Prostate gland (tissue), 2 donors: ENCODE data around the gene FAM222A. TPM values are rescaled to one million over a fixed set of nuclear protein-coding genes. Genes with fewer than 3 reads are reported as not detected.

ENCODE experiments used
- DNase-seq: peaks from one replicate; pipeline ENCODE4 v3.0.0-alpha.2; 2019; ENCODE audit warnings: low spot score
- H3K27ac ChIP-seq, 2 donors: fragments of 200-600 bp; sonication (generic); 2 replicates each; pipeline ENCODE4 v1.5.1; 2017 to 2019
- H3K27me3 ChIP-seq: fragments of 200-600 bp; sonication (generic); replicated peaks from 2 replicates; pipeline ENCODE4 v1.5.1; 2019; ENCODE audit not compliant: insufficient read depth
- H3K36me3 ChIP-seq, 2 donors: fragments of 200-600 bp; sonication (generic); 1 replicate in 1 of 2; 2 replicates in 1 of 2; pipeline versions ENCODE4 v1.5.1 to v1.8.1; 2017 to 2019
- H3K4me1 ChIP-seq: fragments of 200-600 bp; sonication (generic); replicated peaks from 2 replicates; pipeline ENCODE4 v1.5.1; 2019
- H3K4me3 ChIP-seq, 2 donors: fragments of 200-600 bp; sonication (generic); 2 replicates each; pipeline ENCODE4 v1.5.1; 2017 to 2019
- H3K9me3 ChIP-seq: fragments of 200-600 bp; sonication (generic); 2 replicates; pipeline ENCODE4 v1.5.1; 2017
- CTCF ChIP-seq, 4 experiments: fragments of 200-600 bp in 2 of 4; fragments of 450-650 bp in 2 of 4; sonication (generic) in 2 of 4; IDR thresholded peaks; 1 replicate in 3 of 4; 2 replicates in 1 of 4; pipeline ENCODE4 v1.5.1; 2016 to 2019; ENCODE audit warnings: antibody characterized with exemption in 4 of 4, mild to moderate bottlenecking in 2 of 4, moderate library complexity in 2 of 4
- POLR2A ChIP-seq: fragments of 450-650 bp; IDR thresholded peaks from one replicate; pipeline ENCODE4 v1.6.1; 2016; ENCODE audit warnings: antibody characterized with exemption, mild to moderate bottlenecking
- POLR2AphosphoS5 ChIP-seq: sonication (generic); formaldehyde crosslinking; IDR thresholded peaks from one replicate; pipeline ENCODE4 v1.6.1; 2017; ENCODE audit warnings: antibody characterized with exemption
- WGBS: methylation state at CpG from one replicate; pipeline ENCODE4 v1.1.5; 2018; 5-methylcytosine and 5-hydroxymethylcytosine counted together
- intact Hi-C: fragments of 100-400 bp; cut with DNase I; formaldehyde crosslinking; loops from one replicate; pipeline ENCODE4 v1.14.2; 2022
- total RNA-seq, 2 donors: library from RNA; depleted of rRNA; stranded (reverse); fragments of >200 nt; gene quantifications; one replicate each; pipeline ENCODE4 v1.1.0, GENCODE V29; 2016

Gene FAM222A
- total RNA-seq, 2 donors from 2014 or later: 2.0 to 52.3 TPM

GRCh38 chr12:109778684-109779083, 65.1 kb downstream of the FAM222A start:
- Histone ChIP-seq H3K27me3 (no peaks in the 10 kb centered on the region), H3K4me3 (no peak overlapping the region), H3K9me3 (no peaks in the 10 kb centered on the region), H3K36me3 (no peaks in the 10 kb centered on the region), H3K4me1 (no peaks in the 10 kb centered on the region), H3K27ac (no peak overlapping the region)
- TF ChIP-seq POLR2AphosphoS5 (no peak), POLR2A (no peak), CTCF (IDR thresholded peaks at IDR 0.05) (no peak)
- intact Hi-C loops: loop anchor here (5.0 kb wide), 3 partner anchors 61 to 356 kb away; no protein-coding TSS in a partner anchor
- 100% methylated on average over 1 of the region's 1 CpG for WGBS
- no peak for DNase-seq

- no peak for TF ChIP-seq CTCF (IDR thresholded peaks at IDR 0.05)
- TF ChIP-seq POLR2A: no peak
- no peak for TF ChIP-seq POLR2AphosphoS5
- 88% methylated on average over 6 of the region's 6 CpGs for WGBS
- intact Hi-C loops: loop anchor here (5.0 kb wide), 3 partner anchors 62 to 357 kb away; no protein-coding TSS in a partner anchor
- Histone ChIP-seq H3K4me3 (no peak overlapping the region), H3K36me3 (no peaks in the 10 kb centered on the region), H3K27ac (no peak overlapping the region), H3K9me3 (no peaks in the 10 kb centered on the region), H3K27me3 (no peaks in the 10 kb centered on the region), H3K4me1 (no peaks in the 10 kb centered on the region)
- no peak for DNase-seq
Measured at GRCh38 chr12:109779382-109779781, 65.8 kb downstream of the FAM222A start.

GRCh38 chr12:109781668-109782325, 68.2 kb downstream of the FAM222A start:
- Histone ChIP-seq H3K27me3 (no peaks in the 10 kb centered on the region), H3K4me3 (no peak overlapping the region), H3K4me1 (no peaks in the 10 kb centered on the region), H3K9me3 (no peaks in the 10 kb centered on the region), H3K36me3 (no peaks in the 10 kb centered on the region), H3K27ac (no peak overlapping the region)
- TF ChIP-seq POLR2A (no peak), CTCF (IDR thresholded peaks at IDR 0.05) (no peak), POLR2AphosphoS5 (no peak)
- intact Hi-C loops: no loop called here
- 89% methylated on average over 10 of the region's 10 CpGs for WGBS
- no peak for DNase-seq

- intact Hi-C loops: no loop called here
- no peaks in the 10 kb centered on the region for H3K27me3 ChIP-seq
- no peaks in the 10 kb centered on the region for H3K36me3 ChIP-seq
- TF ChIP-seq CTCF (IDR thresholded peaks at IDR 0.05): no peak
- no peak for TF ChIP-seq POLR2AphosphoS5
- no peak for TF ChIP-seq POLR2A
- no peak overlapping the region for H3K4me3 ChIP-seq
- 91% methylated on average over 9 of the region's 9 CpGs for WGBS
- no peak overlapping the region for H3K27ac ChIP-seq
- H3K4me1 ChIP-seq: no peaks in the 10 kb centered on the region
- DNase-seq: no peak
- no peaks in the 10 kb centered on the region for H3K9me3 ChIP-seq
Measured at GRCh38 chr12:109782326-109782703, 68.7 kb downstream of the FAM222A start.
